SH-SY5Y (cell line): ENCODE data around the gene TASP1.

Experiments used
- GATA2 ChIP-seq: IDR thresholded peaks from 2 replicates; pipeline ENCODE4 v1.6.1; 2011; ENCODE audit warnings: mild to moderate bottlenecking, low read depth, low read length
- GATA3 ChIP-seq: IDR thresholded peaks from 2 replicates; pipeline ENCODE4 v1.6.1; 2011; ENCODE audit warnings: low read depth, mild to moderate bottlenecking, low read length, moderate library complexity

TASP1 gene

DNA sequence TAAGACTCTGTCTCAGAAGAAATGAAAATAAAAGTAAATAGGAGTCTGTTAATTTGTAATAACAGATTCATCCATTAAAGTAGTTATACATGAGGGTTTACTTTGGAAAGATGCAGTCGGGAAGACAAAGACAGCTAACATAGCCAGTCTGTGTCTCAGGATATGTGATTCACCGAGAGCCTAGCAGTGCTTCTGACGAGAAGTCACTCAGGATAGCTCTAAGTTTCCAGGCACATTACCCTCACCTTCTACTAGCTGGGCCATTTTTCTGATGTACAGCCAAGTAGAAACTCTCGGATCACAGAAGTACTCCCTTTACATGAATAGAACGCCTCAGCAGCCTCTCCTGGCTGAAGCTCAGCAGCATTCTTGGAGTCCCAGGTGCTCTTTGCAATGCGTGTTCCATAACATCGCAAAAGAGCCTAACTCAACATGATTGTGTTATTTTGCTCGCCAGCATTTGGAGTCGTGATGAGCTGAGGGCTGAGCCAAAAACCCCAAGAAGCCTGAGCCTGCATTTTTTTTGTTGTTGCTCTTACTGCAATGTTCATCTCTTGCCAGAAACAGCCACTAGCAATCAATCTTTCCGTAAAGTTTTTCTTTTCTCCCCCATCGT lies 22.4 kb upstream of the TASP1 start:
- TF ChIP-seq GATA3 (no peak), GATA2 (no peak)

DNA sequence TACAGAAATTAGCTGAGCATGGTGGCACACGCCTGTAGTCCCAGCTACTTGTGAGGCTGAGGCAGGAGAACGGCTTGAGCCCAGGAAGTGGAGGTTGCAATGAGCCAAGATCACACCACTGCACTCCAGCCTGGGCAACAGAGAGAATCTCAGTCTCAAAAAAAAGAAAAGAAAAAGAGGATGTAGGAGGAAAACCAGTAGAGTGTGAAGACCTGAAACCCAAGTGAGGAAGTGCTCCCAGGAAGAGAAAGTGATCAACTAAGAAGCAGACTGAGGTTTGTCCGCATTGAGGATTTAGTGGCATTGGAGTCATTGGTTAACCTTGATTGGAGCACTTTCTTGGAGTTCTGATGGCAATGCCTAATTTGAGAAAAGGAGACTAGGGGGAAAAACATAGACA lies 20.6 kb upstream of the TASP1 start:
- TF ChIP-seq GATA3 (no peak), GATA2 (no peak)

DNA sequence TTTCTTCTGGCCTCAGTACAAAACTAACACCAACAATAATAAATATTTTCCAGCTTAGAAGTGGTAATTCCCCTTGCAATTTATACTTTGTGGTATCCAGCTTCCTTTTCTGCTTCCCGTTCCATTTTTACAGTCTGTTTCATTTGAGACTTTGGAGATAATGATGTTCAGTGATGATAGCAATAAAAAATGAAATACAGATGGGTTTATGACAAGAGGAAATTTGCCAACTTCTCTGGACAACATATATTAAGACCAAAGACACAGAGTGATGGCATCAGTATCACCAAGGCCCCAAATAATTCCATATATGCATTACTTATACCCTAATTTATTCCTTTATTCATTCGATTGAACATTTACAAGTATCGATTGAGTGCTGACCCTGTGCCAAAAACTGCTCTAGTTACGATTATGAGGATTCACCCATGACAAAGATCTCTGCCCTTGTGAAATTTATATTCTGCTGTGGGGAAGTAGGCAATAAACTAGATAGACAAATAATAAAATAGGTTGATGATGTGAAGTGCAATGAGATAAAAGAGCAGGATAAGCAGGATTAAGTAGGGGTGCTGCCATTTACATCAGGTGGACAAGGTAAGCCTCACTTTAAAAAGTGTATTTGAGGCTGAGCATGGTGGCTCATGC lies 18.1 kb upstream of the TASP1 start:
- TF ChIP-seq GATA2 = no peak
- TF ChIP-seq GATA3 = no peak

DNA sequence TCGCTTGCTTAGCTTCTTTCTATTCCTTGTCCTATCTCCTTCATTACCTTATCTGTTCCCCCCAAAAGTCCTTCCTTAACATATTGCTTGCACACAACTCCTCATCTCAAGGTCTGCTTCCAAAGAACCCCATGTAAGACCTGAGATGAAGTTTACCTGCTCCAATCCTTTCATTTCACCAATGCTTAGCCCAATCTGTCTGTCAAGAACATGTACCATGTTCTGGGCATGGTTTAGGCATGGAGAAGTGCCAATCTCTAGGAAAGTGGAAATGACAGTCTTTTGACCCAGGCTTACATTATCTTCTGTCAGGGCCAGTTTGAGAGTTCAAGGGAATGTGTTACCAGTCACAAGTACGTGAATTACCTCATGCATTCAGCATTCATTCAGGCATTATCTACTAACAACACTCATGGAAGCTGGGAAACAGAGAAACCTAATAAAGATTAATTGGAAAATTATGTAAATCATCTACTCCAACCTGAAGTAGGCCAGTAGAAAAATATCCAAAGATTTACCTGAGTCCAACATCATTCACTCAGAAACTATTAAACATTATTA lies 15.8 kb upstream of the TASP1 start:
- TF ChIP-seq GATA2 = no peak

DNA sequence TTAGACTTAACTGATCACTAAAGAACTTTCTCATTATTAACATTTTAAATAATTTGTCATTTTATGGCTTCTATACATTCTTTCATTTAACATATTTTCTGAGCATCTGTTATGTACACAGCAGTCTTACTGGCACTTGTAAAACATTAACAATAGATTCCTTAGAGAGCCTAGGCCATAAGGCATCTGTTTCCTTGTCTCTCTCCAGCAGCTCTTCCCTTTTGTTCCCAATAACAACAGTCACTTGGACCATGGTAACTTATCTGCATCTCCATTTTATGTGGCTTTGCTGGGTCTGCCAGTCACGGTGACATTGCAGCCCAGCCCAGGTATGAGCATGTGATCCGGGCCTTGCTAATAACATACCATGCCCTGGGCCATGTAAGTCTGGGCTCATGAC lies 11.7 kb upstream of the TASP1 start:
- TF ChIP-seq GATA2 (no peak), GATA3 (no peak)

DNA sequence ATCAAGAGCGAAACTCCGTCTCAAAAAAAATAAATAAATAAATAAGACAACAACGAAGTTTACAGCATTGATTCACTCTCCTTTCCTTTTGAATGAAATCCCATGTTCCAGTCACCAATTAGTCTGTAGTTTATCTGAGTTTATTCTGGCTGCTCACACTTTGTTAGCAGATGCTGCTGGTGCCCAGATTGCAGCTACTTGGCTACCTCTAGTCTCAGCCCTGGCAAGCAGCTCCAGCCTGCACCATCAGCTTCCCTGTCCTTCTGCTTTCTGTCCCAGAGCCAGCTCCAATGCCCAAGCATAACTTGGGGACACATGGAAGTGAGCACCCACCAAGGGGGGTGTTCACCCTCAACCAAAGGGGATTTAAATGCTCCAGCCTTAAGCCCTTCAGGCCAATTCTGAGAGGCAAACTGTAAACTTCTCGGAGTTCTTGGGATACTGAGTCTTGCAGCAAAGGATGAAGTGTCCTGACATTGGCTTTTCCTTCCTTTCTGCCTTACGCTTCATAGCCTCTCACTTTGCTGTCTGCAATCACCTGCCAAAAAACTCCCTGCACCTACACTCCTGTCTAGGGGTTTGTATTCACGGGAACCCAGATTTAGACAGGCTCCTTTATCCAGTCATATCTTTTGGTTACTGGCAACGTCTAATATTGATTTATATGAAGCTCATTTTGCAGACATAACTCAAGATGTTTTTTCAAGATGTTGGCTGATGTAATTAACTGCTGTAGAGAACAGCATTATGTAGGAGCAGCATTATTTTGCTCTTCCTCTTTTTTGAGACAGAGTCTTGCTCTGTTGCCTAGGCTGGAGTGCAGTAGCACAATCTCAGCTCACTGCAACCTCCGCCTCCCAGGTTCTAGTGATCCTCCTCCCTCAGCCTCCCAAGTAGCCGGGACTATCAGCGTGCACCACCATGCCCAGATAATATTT lies 9.8 kb upstream of the TASP1 start:
- no peak for TF ChIP-seq GATA2
- TF ChIP-seq GATA3 = no peak

DNA sequence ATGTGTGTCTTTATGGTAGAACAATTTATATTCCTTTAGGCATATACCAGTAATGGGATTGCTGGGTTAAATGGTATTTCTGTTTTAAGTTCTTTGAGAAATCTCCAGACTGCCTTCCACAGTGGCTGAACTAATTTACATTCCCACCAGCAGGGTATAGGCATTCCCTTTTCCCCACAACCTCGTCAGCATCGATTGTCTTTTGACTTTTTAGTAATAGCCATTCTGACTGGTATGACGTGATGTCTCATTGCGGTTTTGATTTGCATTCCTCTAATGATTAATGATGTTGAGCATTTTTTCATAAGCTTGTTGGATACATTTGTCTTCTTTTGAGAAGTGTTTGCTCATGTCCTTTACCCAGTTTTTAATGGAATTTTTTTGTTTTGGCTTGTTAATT lies 5.3 kb upstream of the TASP1 start:
- TF ChIP-seq GATA2 (no peak), GATA3 (no peak)

DNA sequence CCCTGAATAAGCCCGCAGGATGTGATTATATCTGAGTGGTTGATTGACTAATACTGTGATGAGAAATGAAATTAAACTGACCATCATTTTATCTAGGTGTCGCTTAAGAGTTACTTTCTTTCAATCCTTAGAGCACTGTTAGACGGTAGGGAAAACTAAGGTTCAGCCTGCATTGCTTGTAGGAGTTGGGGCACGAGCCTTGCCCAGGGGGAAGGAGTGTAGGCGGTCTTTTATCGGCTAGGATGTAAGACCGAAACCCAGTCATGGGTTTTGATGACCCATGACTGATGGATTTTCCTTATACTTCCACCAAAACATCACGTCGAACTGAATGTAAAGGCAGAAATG lies 392 bp upstream of the TASP1 start:
- no peak for TF ChIP-seq GATA3
- TF ChIP-seq GATA2 = no peak

DNA sequence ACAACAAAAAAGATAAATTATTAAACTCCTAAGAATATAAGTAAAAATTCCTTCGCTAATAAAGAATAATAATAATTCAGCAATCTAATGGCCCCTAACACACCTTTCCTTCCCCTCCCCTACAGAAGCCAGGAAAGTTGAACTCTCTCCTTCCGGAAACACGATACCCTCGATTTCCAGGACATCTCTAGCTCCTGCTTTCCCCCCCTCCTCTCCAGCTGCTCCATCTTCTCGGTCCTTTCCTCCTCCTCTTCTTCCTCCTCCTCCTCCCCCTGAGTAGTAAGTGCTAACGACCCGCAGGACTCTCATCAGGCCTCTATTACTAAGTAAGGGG lies 603 bp downstream of the TASP1 start:
- TF ChIP-seq GATA3 (no peak), GATA2 (no peak)

DNA sequence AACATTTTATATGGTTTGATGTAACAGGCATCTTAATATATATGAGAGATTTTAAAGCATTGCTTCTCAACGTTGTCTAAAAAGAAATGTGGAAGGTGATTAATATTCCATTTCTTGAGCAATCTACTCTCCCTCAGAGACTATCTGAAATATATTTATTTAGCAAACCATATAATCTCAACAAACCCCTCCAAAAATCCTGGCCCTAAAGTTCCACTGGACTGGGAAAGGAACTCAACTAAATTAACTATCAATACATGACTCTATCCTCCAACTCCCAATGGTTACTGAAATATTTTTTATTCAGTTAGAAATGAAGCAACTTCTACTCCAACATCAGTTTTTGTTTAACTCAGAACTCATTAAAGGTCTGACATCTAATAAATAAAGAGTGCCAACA lies 6.3 kb downstream of the TASP1 start:
- TF ChIP-seq GATA2 = no peak
- TF ChIP-seq GATA3 = no peak

DNA sequence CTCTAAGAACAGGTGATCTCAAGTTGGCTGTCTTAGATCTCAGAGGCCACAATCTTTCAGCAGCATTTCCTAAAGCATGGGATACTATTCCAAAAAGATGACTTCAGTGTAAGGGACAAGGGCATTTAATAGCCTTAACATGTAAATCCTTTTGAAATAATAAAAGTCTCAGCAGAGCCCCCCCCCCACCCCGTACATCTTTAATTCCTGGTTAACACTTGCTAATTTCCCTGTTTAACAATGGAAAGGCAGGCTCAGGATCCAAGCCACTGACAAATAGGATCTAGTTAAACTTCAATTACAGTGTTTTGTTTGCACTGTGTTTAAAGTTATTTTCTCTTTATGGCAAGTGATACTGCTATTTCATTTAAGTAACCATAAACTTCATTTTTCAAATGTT lies 12.0 kb downstream of the TASP1 start:
- TF ChIP-seq GATA3 (no peak), GATA2 (no peak)

DNA sequence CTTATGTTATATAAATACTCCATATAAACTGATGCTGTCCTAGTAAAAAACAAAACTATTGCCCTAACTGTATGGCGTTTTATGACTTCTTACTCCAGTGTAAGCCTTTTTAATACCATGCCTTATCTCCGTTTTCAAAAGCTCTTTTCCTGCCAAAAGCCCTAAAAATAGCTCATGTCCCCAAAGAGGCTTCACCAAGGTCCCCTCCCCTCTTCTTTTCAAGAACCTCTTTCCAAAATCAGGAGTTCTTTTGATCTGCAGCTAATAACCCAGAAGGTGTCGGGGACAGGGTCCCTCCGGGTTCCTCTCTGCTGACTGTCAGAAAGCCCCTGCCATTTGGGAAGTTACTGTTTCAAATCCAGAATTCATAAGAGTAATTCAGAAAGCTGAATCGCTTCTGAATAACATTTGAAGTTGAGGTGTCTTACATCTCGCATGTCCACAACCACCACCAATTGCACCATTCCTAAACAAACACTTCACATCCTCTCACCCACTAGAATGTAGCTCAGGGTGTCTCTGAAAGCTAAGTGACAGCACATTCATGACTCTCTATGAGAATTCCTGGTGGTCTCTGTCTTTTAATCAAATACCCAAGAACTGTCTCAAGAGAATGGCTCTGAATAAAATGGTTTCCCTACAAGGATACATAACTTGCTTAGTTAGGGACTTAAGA lies 13.3 kb downstream of the TASP1 start:
- no peak for TF ChIP-seq GATA2
- TF ChIP-seq GATA3 = no peak

DNA sequence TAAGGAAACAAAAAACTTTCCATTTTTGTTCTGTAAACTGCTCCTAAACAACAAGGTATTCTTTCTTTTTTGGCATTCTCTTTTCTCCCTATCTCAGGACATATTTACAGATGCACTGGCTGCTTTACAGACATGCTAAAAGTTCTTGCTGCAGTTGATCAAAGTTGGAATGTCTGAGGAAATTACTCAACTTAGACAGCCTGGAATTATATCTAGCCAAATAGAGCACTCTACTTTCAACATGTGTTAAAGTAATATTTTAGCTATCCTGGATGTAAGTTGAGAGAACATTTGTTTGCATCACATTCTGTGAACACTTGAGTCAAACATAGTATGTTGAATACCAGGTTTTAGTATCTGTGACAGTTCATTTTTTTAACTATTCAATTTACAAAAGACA lies 24.8 kb downstream of the TASP1 start:
- no peak for TF ChIP-seq GATA3
- no peak for TF ChIP-seq GATA2

DNA sequence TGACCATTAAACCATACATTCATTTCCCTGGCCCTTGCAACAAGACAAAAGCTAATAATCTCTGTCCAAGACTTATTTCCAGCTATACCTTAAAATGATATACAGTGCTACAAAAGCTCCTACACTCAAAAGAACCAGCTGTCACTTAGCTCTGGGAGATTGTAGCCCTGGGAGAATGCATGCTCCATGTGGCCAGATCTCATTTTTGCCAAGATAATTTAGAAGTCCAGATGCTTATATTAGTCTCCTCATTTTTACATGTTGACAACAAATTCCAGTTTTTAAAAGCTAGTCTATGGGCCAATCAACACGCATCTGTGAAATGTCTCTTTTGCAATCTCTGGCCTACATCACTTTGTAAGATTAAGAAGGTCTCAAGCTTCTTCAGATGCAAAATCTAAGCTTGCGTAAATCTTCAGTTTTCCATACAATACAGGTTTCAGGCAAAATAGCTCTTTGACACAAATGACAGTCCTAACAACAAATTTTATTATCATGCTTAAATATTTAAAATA lies 27.1 kb downstream of the TASP1 start:
- no peak for TF ChIP-seq GATA3
- no peak for TF ChIP-seq GATA2
